Peyer's patch (tissue), 4 donors: ENCODE measurements around the gene NPRL2. TPM values are rescaled to one million over a fixed set of nuclear protein-coding genes. Genes with fewer than 3 reads are reported as not detected.

Experiments
- DNase-seq, 3 donors: peaks; one replicate each; pipeline ENCODE4 v3.0.0-alpha.2; 2017 to 2019
- H3K27ac ChIP-seq, 4 donors: fragments of 200-600 bp; sonication (generic); one replicate each; pipeline ENCODE4 v1.5.1; 2016 to 2019
- H3K27me3 ChIP-seq, 2 donors: fragments of 200-600 bp; sonication (generic); one replicate each; pipeline ENCODE4 v1.5.1; 2019
- H3K36me3 ChIP-seq, 3 donors: fragments of 200-600 bp; sonication (generic); one replicate each; pipeline ENCODE4 v1.5.1; 2016 to 2019
- H3K4me1 ChIP-seq, 4 donors: fragments of 200-600 bp; sonication (generic); one replicate each; pipeline ENCODE4 v1.5.1; 2016 to 2019
- H3K4me3 ChIP-seq, 4 donors: fragments of 200-600 bp; sonication (generic); 1 replicate in 3 of 4; 2 replicates in 1 of 4; pipeline ENCODE4 v1.5.1; 2016 to 2019; ENCODE audit warnings: mild to moderate bottlenecking in 1 of 4
- H3K9me3 ChIP-seq, 4 donors: fragments of 200-600 bp; sonication (generic); one replicate each; pipeline ENCODE4 v1.5.1; 2016 to 2019; ENCODE audit warnings: mild to moderate bottlenecking in 1 of 4
- CTCF ChIP-seq, 6 experiments: fragments of 450-650 bp in 4 of 6; fragments of 200-600 bp in 2 of 6; sonication (generic) in 1 of 6; IDR thresholded peaks; one replicate each; pipeline ENCODE4 v1.5.1; 2017 to 2019; ENCODE audit warnings: antibody characterized with exemption in 6 of 6, mild to moderate bottlenecking in 3 of 6, moderate library complexity in 1 of 6
- POLR2A ChIP-seq, 2 donors: fragments of 450-650 bp; IDR thresholded peaks; one replicate each; pipeline ENCODE4 v1.5.1; 2017; ENCODE audit warnings: antibody characterized with exemption in 2 of 2, mild to moderate bottlenecking in 2 of 2, moderate library complexity in 2 of 2
- total RNA-seq, 4 donors: library from RNA; depleted of rRNA; stranded (reverse); fragments of >200 nt; gene quantifications; one replicate each; pipeline ENCODE4 v1.1.0, GENCODE V29; 2016

The NPRL2 gene
- total RNA-seq, 4 donors from 2014 or later: 19.1 to 45.4 (median 28.3) TPM

GRCh38 chr3:50333744-50334328 lies 16.7 kb downstream of the NPRL2 start:
- Histone ChIP-seq H3K27me3 (no peaks in the 10 kb centered on the region), H3K27ac (peak overlapping the region; percentile 38 to 99 (median 67)), H3K9me3 (no peaks in the 10 kb centered on the region), H3K4me1 (peaks cover 0 to 50% (median 13%) of the 10 kb centered on the region in 4 donors), H3K36me3 (peaks cover 0 to 31% (median 0%) of the 10 kb centered on the region in 3 donors), H3K4me3 (no peak overlapping the region)
- DNase-seq: no peak
- TF ChIP-seq POLR2A (IDR thresholded peaks at IDR 0.05): no peak
- TF ChIP-seq CTCF (IDR thresholded peaks at IDR 0.05): no peak

GRCh38 chr3:50331364-50331907 lies 19.1 kb downstream of the NPRL2 start:
- H3K36me3 ChIP-seq: peaks cover 0 to 31% (median 0%) of the 10 kb centered on the region in 3 donors
- no peaks in the 10 kb centered on the region for H3K27me3 ChIP-seq
- TF ChIP-seq CTCF (IDR thresholded peaks at IDR 0.05): no peak
- TF ChIP-seq POLR2A (IDR thresholded peaks at IDR 0.05): no peak
- no peaks in the 10 kb centered on the region for H3K9me3 ChIP-seq
- H3K27ac ChIP-seq: no peak overlapping the region
- DNase-seq: no peak
- H3K4me1 ChIP-seq: peaks cover 0 to 52% (median 25%) of the 10 kb centered on the region in 4 donors
- H3K4me3 ChIP-seq: no peak overlapping the region

- Histone ChIP-seq H3K4me3 (no peak overlapping the region), H3K4me1 (peaks cover 0 to 41% (median 18%) of the 10 kb centered on the region in 4 donors)
- TF ChIP-seq POLR2A (IDR thresholded peaks at IDR 0.05) (no peak), CTCF (IDR thresholded peaks at IDR 0.05) (no peak)
Observed at GRCh38 chr3:50330330-50330729, 20.2 kb downstream of the NPRL2 start.

GRCh38 chr3:50327943-50328691 lies 22.5 kb downstream of the NPRL2 start, which contains the start of gene TUSC2:
TUSC2 (minus strand) TSS chr3:50328223; CDS start chr3:50328099, 124 bp downstream.
- Histone ChIP-seq H3K27ac (peak within 1 kb of the TSS; percentile 74 to 93 (median 81)), H3K36me3 (peaks cover 0 to 42% (median 0%) of the 10 kb centered on the region in 3 donors), H3K9me3 (no peaks in the 10 kb centered on the region), H3K4me1 (peaks cover 0 to 29% (median 13%) of the 10 kb centered on the region in 4 donors), H3K27me3 (no peaks in the 10 kb centered on the region), H3K4me3 (peak within 1 kb of the TSS; percentile 69 to 99 (median 87))
- DNase-seq: peak; percentile 98 to 99 (median 99)
- TF ChIP-seq POLR2A (IDR thresholded peaks at IDR 0.05): peak; percentile 69 to 81
- no peak for TF ChIP-seq CTCF (IDR thresholded peaks at IDR 0.05)

More at GRCh38 chr3:50330330-50330729, 20.2 kb downstream of the NPRL2 start:
- peaks cover 0 to 39% (median 0%) of the 10 kb centered on the region in 3 donors for H3K36me3 ChIP-seq
- DNase-seq: no peak
- H3K27me3 ChIP-seq: no peaks in the 10 kb centered on the region
- peak overlapping the region in 1 of 4 donors; percentile 8 for H3K27ac ChIP-seq
- no peaks in the 10 kb centered on the region for H3K9me3 ChIP-seq

- TF ChIP-seq CTCF (IDR thresholded peaks at IDR 0.05) (no peak), POLR2A (IDR thresholded peaks at IDR 0.05) (no peak)
- H3K27me3 ChIP-seq: no peaks in the 10 kb centered on the region
- H3K9me3 ChIP-seq: no peaks in the 10 kb centered on the region
- peaks cover 4 to 33% (median 14%) of the 10 kb centered on the region in 4 donors for H3K4me1 ChIP-seq
- H3K36me3 ChIP-seq: peaks cover 0 to 40% (median 0%) of the 10 kb centered on the region in 3 donors
- no peak for DNase-seq
- peak overlapping the region in 2 of 4 donors; percentile 74 to 93 for H3K27ac ChIP-seq
- peak overlapping the region; percentile 69 to 99 (median 87) for H3K4me3 ChIP-seq
Observed at GRCh38 chr3:50327129-50327528, 23.4 kb downstream of the NPRL2 start.
